Measurements from ENCODE around the gene ITGA1. TPM values are rescaled to one million over a fixed set of nuclear protein-coding genes. Genes with fewer than 3 reads are reported as not detected.

The ITGA1 gene
- total RNA-seq, 1 donor, result 31.8 TPM

DNA sequence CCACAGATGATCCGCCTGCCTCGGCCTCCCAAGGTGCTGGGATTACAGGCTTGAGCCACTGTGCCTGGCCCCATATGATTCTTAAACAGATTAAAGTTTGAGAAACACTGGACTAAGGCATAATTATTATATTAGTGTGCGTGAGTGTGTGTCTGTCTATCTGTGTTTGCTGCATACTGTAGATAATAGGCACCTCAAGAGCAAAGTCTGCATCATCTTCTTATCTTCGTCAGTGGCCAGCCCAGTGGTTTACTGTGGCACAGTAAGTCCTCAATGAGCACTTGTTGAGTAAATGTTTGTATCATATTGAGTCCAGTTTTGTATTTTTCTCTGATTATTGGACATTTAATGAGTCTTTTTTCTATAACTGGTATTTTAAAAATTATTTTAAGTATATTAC, 81.7 kb downstream of the ITGA1 start:
- TF ChIP-seq, protein P1, sequence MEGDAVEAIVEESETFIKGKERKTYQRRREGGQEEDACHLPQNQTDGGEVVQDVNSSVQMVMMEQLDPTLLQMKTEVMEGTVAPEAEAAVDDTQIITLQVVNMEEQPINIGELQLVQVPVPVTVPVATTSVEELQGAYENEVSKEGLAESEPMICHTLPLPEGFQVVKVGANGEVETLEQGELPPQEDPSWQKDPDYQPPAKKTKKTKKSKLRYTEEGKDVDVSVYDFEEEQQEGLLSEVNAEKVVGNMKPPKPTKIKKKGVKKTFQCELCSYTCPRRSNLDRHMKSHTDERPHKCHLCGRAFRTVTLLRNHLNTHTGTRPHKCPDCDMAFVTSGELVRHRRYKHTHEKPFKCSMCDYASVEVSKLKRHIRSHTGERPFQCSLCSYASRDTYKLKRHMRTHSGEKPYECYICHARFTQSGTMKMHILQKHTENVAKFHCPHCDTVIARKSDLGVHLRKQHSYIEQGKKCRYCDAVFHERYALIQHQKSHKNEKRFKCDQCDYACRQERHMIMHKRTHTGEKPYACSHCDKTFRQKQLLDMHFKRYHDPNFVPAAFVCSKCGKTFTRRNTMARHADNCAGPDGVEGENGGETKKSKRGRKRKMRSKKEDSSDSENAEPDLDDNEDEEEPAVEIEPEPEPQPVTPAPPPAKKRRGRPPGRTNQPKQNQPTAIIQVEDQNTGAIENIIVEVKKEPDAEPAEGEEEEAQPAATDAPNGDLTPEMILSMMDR (IDR thresholded peaks at IDR 0.05; ENCODE audit: extremely low read depth, low read depth, low read length), result no peak
- Histone ChIP-seq H3K4me1 (ENCODE audit: insufficient read depth, low read length) (peaks cover 15% of the 10 kb centered on the region), H2AFZ (ENCODE audit: low read length) (no peak overlapping the region), H3K36me3 (ENCODE audit: insufficient read depth, low read length) (no peaks in the 10 kb centered on the region), H3K27ac (ENCODE audit: low read depth, low read length) (no peak overlapping the region), H4K20me1 (ENCODE audit: insufficient read depth, low read length) (no peaks in the 10 kb centered on the region), H3K4me3 (ENCODE audit: insufficient read depth, low read length) (no peak overlapping the region), H3K79me2 (ENCODE audit: insufficient read depth, low read length) (no peaks in the 10 kb centered on the region), H3K27me3 (ENCODE audit: insufficient read depth, low read length) (no peaks in the 10 kb centered on the region), H3K4me2 (ENCODE audit: insufficient read depth, low read length) (no peak overlapping the region), H3K9me3 (ENCODE audit: low read depth, low read length) (no peaks in the 10 kb centered on the region)
- DNase-seq (ENCODE audit: insufficient read length, low spot score, missing footprints), result no peak

DNA sequence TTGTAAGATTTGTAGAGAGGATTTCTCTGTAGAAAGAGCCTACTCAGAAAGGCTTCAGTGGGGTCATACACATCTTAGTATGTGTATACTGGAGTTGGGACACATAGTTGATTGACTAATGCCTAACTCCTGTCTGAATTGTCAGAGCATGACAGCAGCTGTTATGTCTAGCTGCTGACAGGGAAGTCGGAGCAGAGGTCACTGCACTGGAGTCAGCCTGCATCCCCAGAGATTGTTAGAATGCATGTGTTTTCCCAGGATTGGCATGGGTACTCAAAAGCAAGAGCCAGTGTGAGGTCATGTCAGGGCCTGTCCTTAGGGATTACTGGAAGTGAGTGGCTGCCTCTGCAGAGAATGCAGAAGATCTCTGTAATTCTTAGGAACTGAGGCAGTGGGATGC, 82.7 kb downstream of the ITGA1 start:
- Histone ChIP-seq H3K79me2 (ENCODE audit: insufficient read depth, low read length) (no peaks in the 10 kb centered on the region), H4K20me1 (ENCODE audit: insufficient read depth, low read length) (no peaks in the 10 kb centered on the region), H2AFZ (ENCODE audit: low read length) (no peak overlapping the region), H3K9me3 (ENCODE audit: low read depth, low read length) (no peaks in the 10 kb centered on the region), H3K4me3 (ENCODE audit: insufficient read depth, low read length) (no peak overlapping the region), H3K4me1 (ENCODE audit: insufficient read depth, low read length) (peaks cover 11% of the 10 kb centered on the region), H3K4me2 (ENCODE audit: insufficient read depth, low read length) (peak overlapping the region; percentile 14), H3K27ac (ENCODE audit: low read depth, low read length) (peak overlapping the region; percentile 43), H3K27me3 (ENCODE audit: insufficient read depth, low read length) (no peaks in the 10 kb centered on the region), H3K36me3 (ENCODE audit: insufficient read depth, low read length) (no peaks in the 10 kb centered on the region)
- peak; percentile 45 for DNase-seq (ENCODE audit: insufficient read length, low spot score, missing footprints)
- TF ChIP-seq, protein P1 (IDR thresholded peaks at IDR 0.05; ENCODE audit: extremely low read depth, low read depth, low read length), result no peak

DNA sequence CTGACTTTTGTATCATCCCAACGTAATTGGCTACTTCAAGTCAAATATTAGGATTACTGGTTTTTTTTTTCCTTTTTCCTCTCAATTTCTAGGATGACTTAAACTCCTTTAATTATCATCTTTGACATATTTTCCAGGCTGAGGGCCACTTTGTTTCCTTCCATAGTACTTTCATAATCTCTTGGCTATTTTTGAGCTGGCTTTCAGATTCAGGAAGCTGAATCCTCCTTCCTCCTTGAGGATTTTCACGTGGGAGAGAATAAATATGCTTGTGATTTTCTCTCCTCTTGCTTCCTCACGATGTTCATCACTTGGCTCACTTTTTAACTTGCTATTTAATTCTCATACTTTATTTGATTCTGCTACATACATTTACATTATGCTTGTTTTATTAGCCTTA, 88.1 kb downstream of the ITGA1 start:
- no peak overlapping the region for H3K27ac ChIP-seq (ENCODE audit: low read depth, low read length)
- H3K36me3 ChIP-seq (ENCODE audit: insufficient read depth, low read length), result no peaks in the 10 kb centered on the region
- H4K20me1 ChIP-seq (ENCODE audit: insufficient read depth, low read length), result no peaks in the 10 kb centered on the region
- no peaks in the 10 kb centered on the region for H3K9me3 ChIP-seq (ENCODE audit: low read depth, low read length)
- H3K27me3 ChIP-seq (ENCODE audit: insufficient read depth, low read length), result no peaks in the 10 kb centered on the region
- no peak for DNase-seq (ENCODE audit: insufficient read length, low spot score, missing footprints)
- H2AFZ ChIP-seq (ENCODE audit: low read length), result no peak overlapping the region
- TF ChIP-seq, protein P1 (IDR thresholded peaks at IDR 0.05; ENCODE audit: extremely low read depth, low read depth, low read length), result no peak
- no peak overlapping the region for H3K4me3 ChIP-seq (ENCODE audit: insufficient read depth, low read length)
- no peaks in the 10 kb centered on the region for H3K79me2 ChIP-seq (ENCODE audit: insufficient read depth, low read length)
- no peak overlapping the region for H3K4me2 ChIP-seq (ENCODE audit: insufficient read depth, low read length)
- peaks cover 2% of the 10 kb centered on the region for H3K4me1 ChIP-seq (ENCODE audit: insufficient read depth, low read length)

DNA sequence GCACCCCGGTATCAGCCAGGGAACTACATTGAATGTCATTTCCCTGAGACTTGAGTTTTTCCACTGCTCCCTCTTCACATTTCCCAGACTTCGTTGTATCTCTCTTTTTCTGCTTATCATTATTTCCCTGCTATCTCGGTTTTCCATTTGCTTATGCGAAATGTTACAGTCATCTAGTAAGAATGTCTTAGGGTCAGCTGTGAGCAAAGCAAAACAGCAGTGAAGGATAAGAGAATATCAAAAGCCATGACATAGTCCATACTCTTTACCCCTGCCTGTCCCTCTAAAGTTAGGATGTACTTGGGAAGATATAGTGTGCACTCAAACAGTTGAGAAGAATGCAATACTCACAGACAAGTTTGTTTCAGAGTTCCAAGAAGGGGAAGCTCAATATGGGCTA, 88.7 kb downstream of the ITGA1 start:
- H3K27me3 ChIP-seq (ENCODE audit: insufficient read depth, low read length), result no peaks in the 10 kb centered on the region
- no peaks in the 10 kb centered on the region for H3K79me2 ChIP-seq (ENCODE audit: insufficient read depth, low read length)
- H2AFZ ChIP-seq (ENCODE audit: low read length), result no peak overlapping the region
- H3K27ac ChIP-seq (ENCODE audit: low read depth, low read length), result no peak overlapping the region
- H4K20me1 ChIP-seq (ENCODE audit: insufficient read depth, low read length), result no peaks in the 10 kb centered on the region
- DNase-seq (ENCODE audit: insufficient read length, low spot score, missing footprints), result no peak
- no peak overlapping the region for H3K4me2 ChIP-seq (ENCODE audit: insufficient read depth, low read length)
- no peaks in the 10 kb centered on the region for H3K4me1 ChIP-seq (ENCODE audit: insufficient read depth, low read length)
- H3K4me3 ChIP-seq (ENCODE audit: insufficient read depth, low read length), result no peak overlapping the region
- TF ChIP-seq, protein P1 (IDR thresholded peaks at IDR 0.05; ENCODE audit: extremely low read depth, low read depth, low read length), result no peak
- no peaks in the 10 kb centered on the region for H3K9me3 ChIP-seq (ENCODE audit: low read depth, low read length)
- H3K36me3 ChIP-seq (ENCODE audit: insufficient read depth, low read length), result no peaks in the 10 kb centered on the region

Measured in osteoblast (primary cell).